VCaP (cell line): ENCODE data around the gene BDH1.

Experiments used
- H3K27ac ChIP-seq: fragments of 450-650 bp; 2 replicates; pipeline ENCODE4 v1.5.1; 2017
- TF ChIP-seq, protein P1 (sequence below): fragments of 450-650 bp; conservative IDR thresholded peaks from 2 replicates; pipeline ENCODE4 v1.5.1; 2017; ENCODE audit warnings: mild to moderate bottlenecking, moderate library complexity

The BDH1 gene

DNA sequence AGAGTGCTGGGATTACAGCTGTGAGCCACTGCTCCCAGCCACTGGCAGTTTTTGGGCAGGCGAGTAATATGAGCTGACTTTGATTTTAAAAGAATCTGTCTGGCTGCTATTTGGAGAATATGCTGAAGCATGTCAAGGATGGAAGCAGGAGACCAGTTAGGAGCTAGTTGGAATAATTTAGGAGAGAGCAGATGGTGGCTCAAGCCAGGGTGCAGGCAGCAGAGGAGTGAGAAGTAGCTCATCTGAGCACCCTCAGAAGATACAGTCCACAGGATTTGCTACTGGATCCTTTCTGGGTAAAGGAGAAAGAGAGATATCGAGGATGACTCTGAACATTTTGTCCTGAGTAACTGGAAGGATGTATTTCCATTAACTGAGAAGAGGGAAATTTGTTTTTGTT, 30.4 kb upstream of the BDH1 start:
- TF ChIP-seq, protein P1, sequence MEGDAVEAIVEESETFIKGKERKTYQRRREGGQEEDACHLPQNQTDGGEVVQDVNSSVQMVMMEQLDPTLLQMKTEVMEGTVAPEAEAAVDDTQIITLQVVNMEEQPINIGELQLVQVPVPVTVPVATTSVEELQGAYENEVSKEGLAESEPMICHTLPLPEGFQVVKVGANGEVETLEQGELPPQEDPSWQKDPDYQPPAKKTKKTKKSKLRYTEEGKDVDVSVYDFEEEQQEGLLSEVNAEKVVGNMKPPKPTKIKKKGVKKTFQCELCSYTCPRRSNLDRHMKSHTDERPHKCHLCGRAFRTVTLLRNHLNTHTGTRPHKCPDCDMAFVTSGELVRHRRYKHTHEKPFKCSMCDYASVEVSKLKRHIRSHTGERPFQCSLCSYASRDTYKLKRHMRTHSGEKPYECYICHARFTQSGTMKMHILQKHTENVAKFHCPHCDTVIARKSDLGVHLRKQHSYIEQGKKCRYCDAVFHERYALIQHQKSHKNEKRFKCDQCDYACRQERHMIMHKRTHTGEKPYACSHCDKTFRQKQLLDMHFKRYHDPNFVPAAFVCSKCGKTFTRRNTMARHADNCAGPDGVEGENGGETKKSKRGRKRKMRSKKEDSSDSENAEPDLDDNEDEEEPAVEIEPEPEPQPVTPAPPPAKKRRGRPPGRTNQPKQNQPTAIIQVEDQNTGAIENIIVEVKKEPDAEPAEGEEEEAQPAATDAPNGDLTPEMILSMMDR, result no peak
- H3K27ac ChIP-seq, result peak overlapping the region; percentile 64

DNA sequence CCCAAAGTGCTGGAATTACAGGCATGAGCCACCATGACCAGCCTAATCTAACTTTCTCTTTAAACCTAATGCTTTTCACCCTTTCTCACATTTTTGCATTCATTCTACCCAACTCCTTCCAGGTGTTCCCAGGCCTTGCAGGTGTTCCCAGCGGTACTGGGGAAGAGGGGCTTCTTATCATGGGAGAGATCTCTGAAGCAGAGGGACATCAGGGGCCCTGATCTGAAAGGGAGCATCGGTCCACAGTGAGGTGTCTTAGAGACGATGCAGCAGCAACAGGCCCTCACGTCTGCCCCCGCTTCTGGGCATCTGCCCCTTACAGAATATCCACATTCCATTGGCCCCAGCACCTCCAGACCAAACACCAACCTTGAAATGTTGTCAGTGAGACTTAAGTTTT, 29.0 kb upstream of the BDH1 start:
- no peak overlapping the region for H3K27ac ChIP-seq
- TF ChIP-seq, protein P1, result no peak

DNA sequence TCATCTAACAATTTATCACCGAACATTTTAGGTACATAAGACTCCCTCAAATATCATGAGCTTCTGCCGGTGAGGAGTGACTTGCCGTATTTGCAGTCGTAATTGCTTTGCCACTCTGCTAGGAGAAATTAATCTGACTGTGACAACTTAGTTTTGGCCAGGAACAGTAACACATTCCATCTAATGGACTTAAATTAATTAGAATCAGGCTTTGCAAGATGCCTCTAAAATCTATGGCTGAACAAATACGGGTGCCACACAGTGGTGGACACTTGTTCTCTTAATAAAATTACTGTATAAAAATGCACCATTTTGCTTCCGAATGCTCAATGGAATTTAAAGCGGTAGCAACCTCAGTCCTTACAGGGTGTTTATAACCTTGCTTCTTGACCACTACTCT, 27.6 kb upstream of the BDH1 start:
- H3K27ac ChIP-seq, result no peak overlapping the region
- TF ChIP-seq, protein P1, result no peak

DNA sequence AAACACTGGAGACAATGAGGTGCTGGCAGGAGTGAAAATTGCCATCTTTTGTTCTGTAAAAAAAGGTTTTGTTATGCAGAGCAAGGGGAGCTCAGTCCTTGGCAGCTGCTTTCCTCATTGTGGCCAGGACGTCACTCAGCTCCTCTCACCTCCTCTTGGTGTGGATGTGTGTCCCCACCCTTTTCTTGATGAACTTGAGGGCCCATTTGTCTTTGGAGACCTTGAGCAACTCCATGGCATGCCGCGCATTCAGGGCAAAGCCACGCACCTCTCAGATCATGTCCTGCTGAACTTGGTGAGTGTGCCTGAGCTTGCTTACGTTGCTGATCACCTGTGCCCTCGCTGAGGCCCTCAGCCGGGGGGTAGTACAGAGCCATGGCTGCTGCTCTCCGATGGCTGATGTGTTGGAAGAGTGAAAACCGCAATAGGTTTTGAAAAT, 24.5 kb upstream of the BDH1 start:
- H3K27ac ChIP-seq, result no peak overlapping the region

DNA sequence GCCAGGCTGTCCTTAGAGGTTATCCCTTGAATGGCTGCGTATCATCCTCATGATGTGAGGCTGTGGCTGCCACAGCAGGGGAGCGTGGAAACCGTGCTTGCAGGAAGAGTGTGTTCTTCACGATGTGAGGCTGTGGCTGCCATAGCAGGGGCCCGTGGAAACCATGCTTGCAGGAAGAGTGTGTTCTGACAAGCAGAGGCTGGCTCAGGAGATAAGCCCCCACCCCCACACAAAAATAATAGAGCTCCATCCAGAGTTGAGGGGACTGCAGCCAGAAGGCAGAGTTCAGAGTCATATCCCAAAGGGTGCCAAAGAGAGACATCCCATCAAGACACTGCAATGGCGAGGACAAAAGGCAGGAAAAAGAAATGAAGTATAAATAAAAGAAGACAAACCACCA, 22.6 kb upstream of the BDH1 start:
- no peak overlapping the region for H3K27ac ChIP-seq

More for the DNA sequence above, 24.5 kb upstream of the BDH1 start:
- TF ChIP-seq, protein P1, result no peak

DNA sequence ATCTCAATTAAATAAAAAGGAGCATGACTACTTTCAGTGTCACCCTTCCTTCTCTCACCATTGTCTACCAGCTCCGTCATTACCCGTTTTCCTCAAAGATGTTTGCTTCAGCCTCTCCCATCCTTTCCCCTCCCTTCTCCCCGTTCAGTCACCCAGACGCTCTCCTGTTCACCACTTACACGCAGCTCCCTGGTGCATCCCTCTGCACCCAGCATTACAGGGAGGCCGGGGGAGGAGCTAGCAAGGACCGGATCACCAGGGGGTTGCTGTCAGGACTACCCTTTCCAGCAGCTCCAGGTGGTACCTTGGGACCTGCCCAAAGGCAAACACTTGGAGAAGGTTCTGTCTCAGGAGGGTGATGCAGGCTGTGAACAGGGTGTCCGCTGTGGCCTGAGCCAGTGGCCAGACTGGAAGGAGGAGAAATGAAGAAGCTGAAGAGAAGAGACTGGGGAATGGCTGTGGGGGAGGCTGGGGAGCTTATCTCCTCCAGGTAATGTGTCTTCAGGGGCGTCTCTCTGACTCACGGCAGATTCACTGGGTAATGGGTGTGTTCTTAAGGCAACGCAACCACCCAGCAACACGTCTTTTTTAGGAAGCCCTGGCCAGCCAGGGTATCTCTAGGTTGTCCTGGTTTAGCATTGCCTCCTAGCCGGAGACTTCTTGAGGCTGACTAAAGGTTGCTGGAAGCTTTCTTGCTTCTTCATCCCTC, 21.8 kb upstream of the BDH1 start:
- H3K27ac ChIP-seq, result no peak overlapping the region
- TF ChIP-seq, protein P1, result no peak

More for the DNA sequence above, 22.6 kb upstream of the BDH1 start:
- TF ChIP-seq, protein P1, result no peak

DNA sequence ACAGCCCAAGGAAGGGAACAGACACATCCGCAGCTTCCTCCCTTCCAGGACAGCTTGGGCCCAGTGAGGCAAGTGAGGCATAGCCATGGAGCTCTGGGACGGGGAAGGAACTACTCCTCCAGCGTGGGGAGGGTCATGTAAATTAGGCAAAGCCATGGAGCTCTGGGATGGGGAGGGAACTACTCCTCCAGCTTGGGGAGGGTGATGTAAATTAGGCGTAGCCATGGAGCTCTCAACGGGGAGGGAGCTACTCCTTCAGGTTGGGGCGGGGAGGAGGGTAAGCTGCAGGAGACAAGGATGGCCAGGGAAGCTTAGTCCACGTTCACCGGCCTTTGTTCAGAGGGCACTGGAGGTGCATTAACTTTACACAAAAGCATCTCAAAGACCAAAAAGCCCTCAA, 21.1 kb upstream of the BDH1 start:
- no peak overlapping the region for H3K27ac ChIP-seq
- TF ChIP-seq, protein P1, result no peak
